Parietal lobe (tissue), 1 donor: ENCODE data around the gene TAL1. TPM values are rescaled to one million over a fixed set of nuclear protein-coding genes. Genes with fewer than 3 reads are reported as not detected.

ENCODE experiments used
- total RNA-seq: library from RNA; depleted of rRNA; stranded (reverse); fragments of >200 nt; gene quantifications from one replicate; pipeline ENCODE4 v1.2.3, GENCODE V29; 2014

Gene TAL1
- 0.94 TPM for total RNA-seq

GRCh38 chr1:47232187-47232874 lies at the start of gene TAL1:
TSS of gene TAL1 (minus strand) at chr1:47232225. CDS start at chr1:47225888, 6,337 bp downstream.

GRCh38 chr1:47189844-47190508 lies 42.0 kb downstream of the TAL1 start, which contains the start of gene PDZK1IP1:
TSS of gene PDZK1IP1 (minus strand) at chr1:47190036. CDS start at chr1:47189932, 104 bp downstream.

Other genes starting within 250 kb of the TAL1 start
- gene CYP4X1, start 208.6 kb downstream of the TAL1 start, total RNA-seq, result 24.1 TPM
- 0.63 TPM for gene CYP4Z1, start 165.0 kb downstream of the TAL1 start, total RNA-seq
- gene CYP4A22, start 94.8 kb downstream of the TAL1 start, total RNA-seq, result not detected
- not detected for gene PDZK1IP1, start 42.2 kb downstream of the TAL1 start, total RNA-seq
- gene STIL, start 81.9 kb upstream of the TAL1 start, total RNA-seq, result 10.0 TPM
- gene CMPK1, start 101.6 kb upstream of the TAL1 start, total RNA-seq, result 99.5 TPM
- not detected for gene FOXE3, start 184.1 kb upstream of the TAL1 start, total RNA-seq
- gene FOXD2, start 205.8 kb upstream of the TAL1 start, total RNA-seq, result not detected